ACC112 (cell line): Measurements from ENCODE around the gene HMX1.

ENCODE experiments used
- H2AFZ ChIP-seq: fragments of 200-600 bp; sonication (generic); one replicate; pipeline ENCODE4 v1.6.0; 2017; ENCODE audit warnings: antibody characterized with exemption, low read length; ENCODE audit not compliant: unreplicated experiment
- H3K27ac ChIP-seq: fragments of 200-600 bp; sonication (generic); 2 replicates; pipeline ENCODE4 v1.5.1; 2014; ENCODE audit warnings: low read depth, mild to moderate bottlenecking, antibody characterized with exemption, low read length, moderate library complexity
- H3K27me3 ChIP-seq: fragments of 200-600 bp; sonication (generic); 2 replicates; pipeline ENCODE4 v1.6.1; 2014; ENCODE audit warnings: mild to moderate bottlenecking, antibody characterized with exemption, low read length, moderate library complexity, mixed read lengths; ENCODE audit not compliant: insufficient read depth
- H3K36me3 ChIP-seq: fragments of 200-600 bp; sonication (generic); 2 replicates; pipeline ENCODE4 v1.6.1; 2016; ENCODE audit warnings: mild to moderate bottlenecking, antibody characterized with exemption, low read length, moderate library complexity, mixed read lengths; ENCODE audit not compliant: insufficient read depth
- H3K4me1 ChIP-seq: fragments of 200-600 bp; sonication (generic); one replicate; pipeline ENCODE4 v1.6.1; 2016; ENCODE audit warnings: low read length, mixed read lengths; ENCODE audit not compliant: insufficient read depth, unreplicated experiment, control insufficient read depth
- H3K4me3 ChIP-seq: fragments of 200-600 bp; sonication (generic); 2 replicates; pipeline ENCODE4 v1.5.1; 2014; ENCODE audit warnings: mild to moderate bottlenecking, low read depth, low read length
- H3K79me2 ChIP-seq: fragments of 200-600 bp; sonication (generic); one replicate; pipeline ENCODE4 v1.6.0; 2016; ENCODE audit warnings: low read length; ENCODE audit not compliant: control insufficient read depth, unreplicated experiment, insufficient read depth

The HMX1 gene

DNA sequence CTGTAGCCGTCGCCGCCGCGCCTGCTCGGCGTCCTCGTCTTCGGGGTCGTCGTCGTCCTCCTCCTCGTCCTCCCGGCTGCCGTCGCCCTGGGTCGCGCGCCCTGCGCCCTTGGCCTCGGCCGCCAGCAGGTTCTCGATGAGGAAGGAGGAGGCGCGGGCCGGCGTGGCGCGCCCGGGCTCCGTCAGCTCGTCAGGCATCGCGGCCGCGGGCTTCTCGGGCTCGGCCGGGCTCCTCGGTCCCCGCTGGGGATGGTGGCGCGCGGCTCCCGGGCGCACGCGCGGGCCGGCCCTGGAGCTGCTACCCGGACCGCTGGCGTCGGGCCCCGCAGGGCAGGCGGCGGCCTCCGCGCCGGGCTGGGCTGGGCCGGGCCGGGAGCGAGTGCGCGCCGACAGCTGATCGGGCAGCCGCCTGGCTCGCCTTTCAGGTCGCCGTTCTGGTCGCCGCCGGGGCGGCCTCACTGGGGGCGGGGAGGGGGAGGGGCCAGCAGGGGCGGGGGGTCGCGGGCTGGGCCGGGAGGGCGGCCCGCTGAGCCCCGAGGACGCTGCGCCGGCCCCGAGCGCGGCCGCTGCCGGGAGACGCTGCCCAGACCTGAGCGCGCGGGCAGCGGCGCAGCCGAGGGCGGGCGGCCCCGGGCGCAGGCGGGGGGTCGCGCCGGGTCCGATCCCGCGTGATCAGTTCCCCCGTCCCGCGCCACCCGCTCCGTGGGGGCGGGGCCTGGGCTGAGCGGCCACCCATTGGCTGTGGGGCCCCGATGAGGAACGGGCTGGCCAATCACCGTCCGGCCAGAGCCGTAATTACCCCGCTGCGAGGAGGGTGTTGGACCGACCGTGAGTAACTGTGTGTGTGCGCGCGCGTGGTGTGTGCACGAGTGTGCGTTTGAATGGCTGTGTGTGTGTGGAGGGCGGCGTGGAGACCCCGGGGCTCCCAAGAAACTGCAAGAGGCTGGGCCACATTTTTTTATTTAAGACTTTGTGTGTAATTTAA lies at the start of gene HMX1:
Gene HMX1, minus strand, starts transcription at position 423 of the 985 bp plus-strand sequence. Its CDS starts 225 bp downstream, at position 198.
- Histone ChIP-seq H2AFZ (no peak within 1 kb of the TSS), H3K36me3 (no peaks in the 10 kb centered on the region), H3K27me3 (peaks cover 94% of the 10 kb centered on the region), H3K27ac (no peak within 1 kb of the TSS), H3K79me2 (no peaks in the 10 kb centered on the region), H3K4me1 (no peaks in the 10 kb centered on the region), H3K4me3 (no peak within 1 kb of the TSS)

DNA sequence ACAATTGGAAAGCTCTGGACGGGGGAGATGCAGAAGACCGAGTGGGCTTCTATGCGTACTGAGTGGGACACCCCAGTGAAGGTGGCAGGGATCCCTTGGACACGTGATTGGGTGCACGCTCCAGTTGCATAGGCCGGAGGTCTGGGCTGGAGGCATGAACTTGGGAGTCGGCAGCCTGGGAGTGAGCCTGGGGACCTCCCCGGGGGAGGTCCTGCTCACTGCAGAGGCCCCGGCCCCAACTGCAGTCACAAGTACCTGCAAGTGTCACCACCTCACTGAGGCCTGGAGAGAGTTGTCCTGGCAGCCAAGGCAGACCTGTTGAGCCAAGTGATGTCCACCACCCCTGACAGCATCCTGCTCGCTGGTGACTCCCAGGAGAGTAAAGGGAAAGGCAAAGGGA lies 49.3 kb upstream of the HMX1 start:
- Histone ChIP-seq H3K27ac (no peak overlapping the region), H2AFZ (no peak overlapping the region), H3K27me3 (no peaks in the 10 kb centered on the region; the same call in 1 of the 2 replicates), H3K79me2 (no peaks in the 10 kb centered on the region), H3K36me3 (no peaks in the 10 kb centered on the region), H3K4me3 (no peak overlapping the region), H3K4me1 (no peaks in the 10 kb centered on the region)

DNA sequence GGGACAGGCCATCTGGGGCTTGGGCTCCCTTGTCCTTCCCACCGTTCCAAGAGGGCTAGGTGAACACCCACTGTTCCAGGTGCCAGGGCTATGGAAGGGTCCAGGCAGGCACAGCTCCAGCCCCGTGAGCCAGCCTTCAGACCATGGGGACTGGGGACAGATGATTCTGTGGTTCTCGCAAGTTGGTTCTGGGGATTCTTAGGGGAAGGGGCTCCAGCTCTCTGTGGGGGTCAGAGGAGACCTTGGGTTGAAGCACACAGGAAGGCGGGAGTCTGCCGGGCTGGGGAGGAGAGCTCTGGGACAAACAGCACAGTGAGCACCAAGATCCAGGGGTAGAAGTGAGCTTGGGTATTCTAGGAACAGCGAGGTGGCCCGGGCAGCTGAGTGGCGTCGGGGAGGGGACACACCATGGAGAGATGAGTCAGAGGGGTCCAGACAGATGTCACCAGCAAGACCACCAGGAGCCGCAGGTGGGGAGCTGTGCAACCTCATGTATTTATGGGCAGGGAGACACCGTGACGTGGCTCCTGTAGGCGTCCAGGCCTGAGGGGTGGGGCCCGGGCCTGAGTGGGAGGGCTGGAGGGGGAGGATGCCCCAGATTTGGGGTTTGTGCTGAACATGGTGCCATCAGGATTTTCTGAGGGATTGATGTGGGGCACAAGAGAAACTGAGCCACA lies 48.8 kb upstream of the HMX1 start:
- H3K4me1 ChIP-seq: no peaks in the 10 kb centered on the region
- H3K4me3 ChIP-seq: no peak overlapping the region
- no peak overlapping the region for H2AFZ ChIP-seq
- no peaks in the 10 kb centered on the region for H3K36me3 ChIP-seq
- no peaks in the 10 kb centered on the region for H3K79me2 ChIP-seq
- H3K27me3 ChIP-seq: no peaks in the 10 kb centered on the region; the same call in 1 of the 2 replicates
- H3K27ac ChIP-seq: no peak overlapping the region

DNA sequence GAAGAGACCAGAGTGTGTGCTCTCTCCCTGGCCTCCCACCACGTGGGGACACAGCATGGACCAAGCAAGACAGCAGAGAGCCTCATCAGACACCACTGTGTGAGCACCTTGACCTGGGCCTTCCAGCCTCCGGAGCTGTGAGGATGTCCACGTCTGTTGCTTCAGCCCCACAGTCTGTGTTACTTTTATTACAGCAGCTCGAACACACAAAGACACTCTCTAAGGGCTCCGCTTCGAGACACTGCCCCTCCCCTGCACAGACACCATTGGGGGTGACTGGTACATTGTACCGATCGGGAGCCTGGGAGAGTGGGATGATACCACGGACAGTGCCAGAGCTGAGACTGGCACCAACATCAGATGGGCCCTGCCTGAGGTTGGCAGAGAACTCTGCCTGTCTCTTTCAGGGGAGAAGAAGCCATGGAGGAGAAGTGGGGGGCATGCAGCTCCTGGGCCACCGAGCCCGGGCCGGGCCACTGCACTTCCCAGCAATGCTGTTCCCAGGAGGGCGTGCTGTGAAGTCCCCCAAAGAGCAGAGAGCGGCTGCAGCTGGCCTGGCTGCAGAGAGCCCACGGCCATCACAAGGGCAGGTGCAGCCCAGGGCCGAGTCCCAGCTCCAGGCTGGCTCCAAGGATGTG lies 48.1 kb upstream of the HMX1 start:
- Histone ChIP-seq H3K79me2 (no peaks in the 10 kb centered on the region), H3K4me3 (no peak overlapping the region), H3K36me3 (no peaks in the 10 kb centered on the region), H3K27me3 (no peaks in the 10 kb centered on the region; the same call in 1 of the 2 replicates), H3K27ac (no peak overlapping the region), H3K4me1 (no peaks in the 10 kb centered on the region), H2AFZ (no peak overlapping the region)

DNA sequence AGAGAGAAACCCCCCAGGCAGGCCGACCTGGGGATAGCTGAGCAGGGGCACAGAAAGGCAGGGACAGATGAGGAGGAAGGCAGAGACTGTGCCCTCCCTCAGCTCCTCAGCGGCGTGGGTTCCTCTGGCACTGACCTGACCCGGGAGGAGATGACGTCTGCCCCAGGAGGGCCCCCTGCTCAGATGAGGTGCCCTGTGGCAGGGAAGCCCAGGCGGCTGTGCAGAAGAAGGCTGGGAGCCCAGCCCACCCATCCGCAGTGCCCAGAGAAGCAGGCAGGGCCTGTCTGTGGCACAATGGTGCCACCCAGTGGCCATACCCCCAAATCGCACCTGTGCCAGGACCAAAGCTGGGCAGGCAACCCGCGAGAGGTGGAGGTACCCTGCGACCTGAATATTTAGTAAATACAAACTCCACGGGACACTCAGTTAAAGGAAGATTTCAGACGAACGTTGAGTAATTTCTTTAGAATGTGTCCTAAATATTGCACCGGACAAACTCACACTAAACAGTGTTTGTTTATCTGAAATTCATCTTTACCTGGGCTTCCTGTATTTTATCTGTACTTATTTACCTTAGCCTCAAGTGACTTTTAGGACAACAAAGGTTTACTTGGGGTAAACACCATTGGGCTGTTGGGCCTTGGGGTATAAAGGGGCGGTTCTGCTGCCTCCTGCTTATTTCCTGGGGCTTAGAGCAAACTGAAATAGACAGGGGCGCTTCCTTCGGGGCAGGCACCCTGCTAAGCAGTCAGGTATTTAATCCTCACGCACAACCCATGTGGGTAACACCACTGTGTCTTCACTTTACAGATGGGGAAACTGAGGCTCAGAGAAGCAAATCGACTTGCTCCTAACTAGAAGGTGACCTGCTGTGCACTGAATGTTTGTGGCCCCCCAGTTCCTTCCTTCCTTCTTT lies 46.5 kb upstream of the HMX1 start:
- no peaks in the 10 kb centered on the region for H3K36me3 ChIP-seq
- no peaks in the 10 kb centered on the region; the same call in 1 of the 2 replicates for H3K27me3 ChIP-seq
- no peak overlapping the region for H3K4me3 ChIP-seq
- no peak overlapping the region for H2AFZ ChIP-seq
- H3K27ac ChIP-seq: no peak overlapping the region
- no peaks in the 10 kb centered on the region for H3K4me1 ChIP-seq
- no peaks in the 10 kb centered on the region for H3K79me2 ChIP-seq

DNA sequence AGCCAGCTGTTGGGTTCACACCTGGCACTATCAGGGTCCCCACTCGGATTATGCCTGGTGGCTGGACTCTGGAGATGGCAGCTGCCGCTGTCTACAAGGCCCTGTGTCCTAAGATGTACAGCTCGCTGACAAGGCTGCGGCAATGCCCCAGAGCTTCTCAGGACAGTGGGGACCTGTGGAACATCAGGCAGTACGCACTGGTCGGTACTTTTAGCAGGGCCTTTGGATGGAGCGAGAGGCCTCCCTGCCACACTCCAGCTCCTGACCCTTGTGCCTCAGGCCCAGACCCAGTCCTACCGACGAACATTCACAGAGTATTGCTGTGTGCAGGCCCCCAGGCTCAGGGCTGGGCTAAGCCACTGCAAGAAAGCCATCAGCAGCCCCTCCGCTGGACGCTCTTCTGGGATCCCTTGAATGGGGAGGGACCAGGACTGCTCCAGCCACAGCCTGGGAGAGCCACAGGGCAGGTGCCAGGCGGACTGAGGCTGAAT lies 45.7 kb upstream of the HMX1 start:
- Histone ChIP-seq H3K27me3 (no peaks in the 10 kb centered on the region; the same call in 1 of the 2 replicates), H3K27ac (no peak overlapping the region), H3K36me3 (no peaks in the 10 kb centered on the region), H3K4me1 (no peaks in the 10 kb centered on the region), H2AFZ (no peak overlapping the region), H3K79me2 (no peaks in the 10 kb centered on the region), H3K4me3 (no peak overlapping the region)

DNA sequence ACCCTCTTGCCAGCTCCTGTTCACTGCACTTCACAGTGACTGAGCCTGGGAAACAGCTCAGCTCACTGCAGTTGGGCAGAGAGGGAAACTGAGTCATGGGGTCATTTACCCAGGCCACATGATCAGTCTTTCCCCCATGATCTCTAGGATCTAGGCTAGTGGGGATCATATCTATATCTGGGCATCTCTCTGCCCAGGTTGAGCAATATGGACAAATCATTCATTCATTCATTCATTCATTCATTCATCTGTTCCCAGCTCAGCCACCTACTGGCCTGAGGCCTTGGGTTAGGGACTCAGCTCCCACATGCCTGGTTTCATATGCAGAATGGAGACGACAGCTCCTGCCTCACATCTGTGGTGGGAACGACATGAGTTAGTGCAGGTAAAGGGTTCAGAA lies 45.3 kb upstream of the HMX1 start:
- Histone ChIP-seq H3K79me2 (no peaks in the 10 kb centered on the region), H2AFZ (no peak overlapping the region), H3K36me3 (no peaks in the 10 kb centered on the region), H3K4me3 (no peak overlapping the region), H3K27ac (no peak overlapping the region), H3K27me3 (no peaks in the 10 kb centered on the region), H3K4me1 (no peaks in the 10 kb centered on the region)

DNA sequence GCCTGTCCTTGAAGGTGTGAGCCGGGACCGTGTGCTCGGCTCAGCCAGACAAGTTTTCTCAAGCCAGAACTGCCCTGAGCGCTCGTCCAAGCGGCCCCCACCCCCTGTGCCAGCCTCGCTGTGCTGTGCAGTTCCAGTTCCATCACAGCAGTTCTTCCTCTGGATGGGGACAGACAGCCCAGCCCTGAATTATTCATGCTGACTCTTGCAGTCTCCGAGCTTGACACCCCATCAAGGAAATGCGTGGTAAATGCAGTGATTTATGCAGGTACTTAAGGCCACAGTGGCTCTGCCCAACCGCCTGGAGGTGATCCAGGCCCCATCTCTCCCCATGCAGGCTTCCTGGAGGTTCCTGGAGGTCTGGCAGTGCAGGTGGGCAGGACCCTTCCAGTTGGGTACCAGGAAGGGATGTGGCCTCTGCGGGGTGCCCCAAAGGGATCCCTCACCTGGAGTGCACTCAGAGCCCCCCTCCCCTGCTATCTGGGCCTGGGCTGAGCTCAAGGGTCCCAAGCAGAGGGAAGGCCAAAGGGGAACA lies 44.8 kb upstream of the HMX1 start:
- H3K36me3 ChIP-seq: no peaks in the 10 kb centered on the region
- no peak overlapping the region for H2AFZ ChIP-seq
- no peaks in the 10 kb centered on the region for H3K79me2 ChIP-seq
- H3K4me1 ChIP-seq: no peaks in the 10 kb centered on the region
- no peaks in the 10 kb centered on the region for H3K27me3 ChIP-seq
- no peak overlapping the region for H3K4me3 ChIP-seq
- H3K27ac ChIP-seq: no peak overlapping the region

DNA sequence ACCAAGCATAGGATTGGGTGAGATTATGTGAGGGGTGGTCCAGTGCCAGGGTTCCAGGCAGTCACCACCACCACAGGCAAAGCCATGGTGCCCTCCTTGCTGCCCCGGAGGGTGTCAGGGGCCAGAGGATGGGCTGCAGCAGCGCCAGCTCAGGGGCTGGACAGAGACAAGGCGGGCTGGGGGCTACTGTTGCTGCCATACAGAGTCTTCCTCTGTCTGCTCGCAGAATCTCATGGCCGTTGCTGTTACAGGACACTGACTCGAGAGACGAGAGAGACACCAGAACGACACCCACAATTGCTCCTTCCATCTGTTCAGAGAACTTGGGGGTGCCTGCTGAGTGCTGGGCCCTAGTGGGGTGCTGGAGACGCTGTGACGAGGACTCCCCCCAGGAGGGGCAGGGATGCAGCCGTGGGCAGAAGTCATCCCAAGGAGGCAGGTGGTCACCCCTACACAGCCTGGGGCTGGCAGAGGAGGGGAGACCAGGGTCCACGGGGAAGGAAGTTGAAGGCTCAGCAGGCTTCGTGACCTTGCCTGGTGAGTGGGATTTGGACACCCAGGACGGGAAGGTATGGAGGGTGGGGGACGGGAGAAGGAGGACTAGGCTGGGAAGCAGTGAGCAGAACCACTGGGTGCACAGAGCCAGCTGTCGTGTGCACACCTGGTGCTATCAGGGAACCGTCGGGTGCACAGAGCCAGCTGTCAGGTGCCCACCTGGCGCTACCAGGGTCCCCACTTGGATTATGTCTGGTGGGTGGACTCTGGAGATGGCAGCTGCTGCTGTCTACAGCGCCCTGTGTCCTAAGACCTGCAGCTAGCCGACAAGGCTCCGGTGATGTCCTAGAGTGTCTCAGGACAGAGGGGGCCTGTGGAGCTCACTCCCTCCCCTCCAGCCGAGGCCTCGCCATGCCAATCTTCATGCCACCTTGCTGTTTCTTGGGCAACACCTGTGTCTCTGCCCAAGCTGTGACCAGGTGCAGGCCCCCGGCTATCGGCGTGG lies 43.9 kb upstream of the HMX1 start:
- H3K79me2 ChIP-seq: no peaks in the 10 kb centered on the region
- H3K4me1 ChIP-seq: no peaks in the 10 kb centered on the region
- no peak overlapping the region for H3K27ac ChIP-seq
- no peaks in the 10 kb centered on the region for H3K27me3 ChIP-seq
- H2AFZ ChIP-seq: no peak overlapping the region
- no peaks in the 10 kb centered on the region for H3K36me3 ChIP-seq
- H3K4me3 ChIP-seq: no peak overlapping the region
